Esophagus muscularis mucosa (tissue), 4 donors: ENCODE results near the gene RET.

ENCODE experiments used
- CTCF ChIP-seq, 3 experiments: fragments of 200-600 bp in 2 of 3; fragments of 450-650 bp in 1 of 3; sonication (generic) in 2 of 3; IDR thresholded peaks; one replicate each; pipeline ENCODE4 v1.5.1; 2017 to 2019; ENCODE audit warnings: antibody characterized with exemption in 3 of 3, mild to moderate bottlenecking in 2 of 3, moderate library complexity in 1 of 3
- EP300 ChIP-seq: sonication (generic); formaldehyde crosslinking; IDR thresholded peaks from one replicate; pipeline ENCODE4 v1.6.1; 2017; ENCODE audit warnings: antibody characterized with exemption
- POLR2A ChIP-seq: fragments of 450-650 bp; IDR thresholded peaks from one replicate; pipeline ENCODE4 v1.6.1; 2017; ENCODE audit warnings: antibody characterized with exemption, moderate library complexity, mild to moderate bottlenecking, low read depth
- POLR2AphosphoS5 ChIP-seq, 2 donors: sonication (generic); formaldehyde crosslinking; IDR thresholded peaks; one replicate each; pipeline ENCODE4 v1.6.1; 2017; ENCODE audit warnings: antibody characterized with exemption in 2 of 2

- TF ChIP-seq POLR2AphosphoS5 (IDR thresholded peaks at IDR 0.05) (no peak), POLR2A (no peak), CTCF (IDR thresholded peaks at IDR 0.05) (no peak), EP300 (no peak)
These were observed 23.5 kb downstream of the RET start for GRCh38 chr10:43100366-43100765.
